Measurements from ENCODE around the gene CYB5D1. TPM values are rescaled to one million over a fixed set of nuclear protein-coding genes. Genes with fewer than 3 reads are reported as not detected.

The CYB5D1 gene
- total RNA-seq, 1 experiment from 2014 or later: 18.0 TPM

DNA sequence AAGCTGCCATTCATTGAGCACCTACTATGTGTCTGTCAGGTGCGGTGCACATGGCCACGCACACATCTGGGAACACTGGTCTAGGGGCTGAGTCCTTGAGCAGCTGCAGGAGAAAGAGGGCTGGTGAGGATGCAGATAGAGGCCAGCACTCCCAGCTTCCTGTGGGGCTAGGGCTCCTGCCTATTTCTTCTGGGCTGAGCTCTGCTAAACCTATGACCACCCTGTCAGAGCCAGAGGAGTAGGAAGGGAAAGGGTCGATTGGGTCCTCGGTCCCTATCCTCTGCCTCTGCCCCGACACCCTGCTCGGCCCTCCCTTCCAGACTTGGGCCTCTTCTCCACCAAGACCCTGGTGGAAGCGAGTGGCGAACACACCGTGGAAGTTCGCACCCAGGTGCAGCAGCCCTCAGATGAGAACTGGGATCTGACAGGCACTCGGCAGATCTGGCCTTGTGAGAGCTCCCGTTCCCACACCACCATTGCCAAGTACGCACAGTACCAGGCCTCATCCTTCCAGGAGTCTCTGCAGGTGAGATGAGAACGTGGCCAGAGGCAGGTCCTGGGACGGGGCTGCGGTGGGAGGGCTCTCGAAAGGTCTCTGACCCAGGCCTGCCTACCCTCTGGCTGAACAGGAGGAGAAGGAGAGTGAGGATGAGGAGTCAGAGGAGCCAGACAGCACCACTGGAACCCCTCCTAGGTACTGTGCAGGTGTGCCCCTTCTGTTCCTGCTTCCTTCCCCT, 6.9 kb upstream of the CYB5D1 start:
- DNase-seq: no peak
- H4K20me1 ChIP-seq (ENCODE audit: control insufficient read depth, insufficient read depth, insufficient read length): no peaks in the 10 kb centered on the region
- H3K79me2 ChIP-seq (ENCODE audit: insufficient read depth, low read length): no peaks in the 10 kb centered on the region
- H3K4me1 Mint-ChIP-seq: peaks cover 16 to 31% of the 10 kb centered on the region in 2 experiments
- no peak overlapping the region for H4K8ac ChIP-seq (replicated peaks; ENCODE audit: insufficient read length, low read depth, low read length)
- no peak overlapping the region for H2BK15ac ChIP-seq (ENCODE audit: low read depth, low read length)
- H3K27ac ChIP-seq (ENCODE audit: insufficient read length, low read depth, low read length): no peak overlapping the region
- no CpG with 5 or more reads among the region's 17 CpGs for WGBS (ENCODE audit: extremely low coverage, insufficient read length, low lambda C conversion rate)
- no peak overlapping the region for H3K23ac ChIP-seq (ENCODE audit: insufficient read length, low read depth, low read length)
- peak overlapping the region in 1 of 3 experiments; percentile 68; a peak in 3 of 7 replicates for H3K27ac Mint-ChIP-seq
- no peak overlapping the region for H2AK5ac ChIP-seq (ENCODE audit: insufficient read length, low read length)
- peaks cover 27% of the 10 kb centered on the region; the same call in 1 of the 2 replicates for H3K27me3 ChIP-seq (ENCODE audit: insufficient read depth, low read length)
- no peak overlapping the region for H4K5ac ChIP-seq (ENCODE audit: insufficient read length, low read depth, low read length)
- TF ChIP-seq, protein P1, sequence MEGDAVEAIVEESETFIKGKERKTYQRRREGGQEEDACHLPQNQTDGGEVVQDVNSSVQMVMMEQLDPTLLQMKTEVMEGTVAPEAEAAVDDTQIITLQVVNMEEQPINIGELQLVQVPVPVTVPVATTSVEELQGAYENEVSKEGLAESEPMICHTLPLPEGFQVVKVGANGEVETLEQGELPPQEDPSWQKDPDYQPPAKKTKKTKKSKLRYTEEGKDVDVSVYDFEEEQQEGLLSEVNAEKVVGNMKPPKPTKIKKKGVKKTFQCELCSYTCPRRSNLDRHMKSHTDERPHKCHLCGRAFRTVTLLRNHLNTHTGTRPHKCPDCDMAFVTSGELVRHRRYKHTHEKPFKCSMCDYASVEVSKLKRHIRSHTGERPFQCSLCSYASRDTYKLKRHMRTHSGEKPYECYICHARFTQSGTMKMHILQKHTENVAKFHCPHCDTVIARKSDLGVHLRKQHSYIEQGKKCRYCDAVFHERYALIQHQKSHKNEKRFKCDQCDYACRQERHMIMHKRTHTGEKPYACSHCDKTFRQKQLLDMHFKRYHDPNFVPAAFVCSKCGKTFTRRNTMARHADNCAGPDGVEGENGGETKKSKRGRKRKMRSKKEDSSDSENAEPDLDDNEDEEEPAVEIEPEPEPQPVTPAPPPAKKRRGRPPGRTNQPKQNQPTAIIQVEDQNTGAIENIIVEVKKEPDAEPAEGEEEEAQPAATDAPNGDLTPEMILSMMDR (conservative IDR thresholded peaks at IDR 0.05): no peak
- no peak overlapping the region for H2BK12ac ChIP-seq (ENCODE audit: insufficient read length, low read depth, low read length)
- peaks cover 2 to 47% (median 40%) of the 10 kb centered on the region in 3 experiments; a peak in 6 of 7 replicates for H3K36me3 Mint-ChIP-seq (ENCODE audit: insufficient read depth in 1 of 3, low read depth in 3 of 3)
- H3K14ac ChIP-seq (ENCODE audit: insufficient read depth, low read length): no peak overlapping the region
- H3K4me3 Mint-ChIP-seq: peak overlapping the region; percentile 72 to 84
- H3K18ac ChIP-seq (ENCODE audit: insufficient read length, low read depth, low read length): no peak overlapping the region
- no peak overlapping the region for H2AFZ ChIP-seq (ENCODE audit: low read length)
- H3K27me3 Mint-ChIP-seq (ENCODE audit: low read depth): peaks cover 18% of the 10 kb centered on the region
- no peak overlapping the region for H3T11ph ChIP-seq (ENCODE audit: low read length)
- no peak overlapping the region for H2BK20ac ChIP-seq (ENCODE audit: low read depth, low read length, poor library complexity, severe bottlenecking)
- H3K9me3 ChIP-seq (ENCODE audit: control insufficient read depth, low read depth, low read length): no peaks in the 10 kb centered on the region
- H3K9ac ChIP-seq (ENCODE audit: extremely low read depth, insufficient read length, low read length): no peak overlapping the region
- no peak overlapping the region for H4K91ac ChIP-seq (ENCODE audit: insufficient read length, low read depth, low read length)
- H3K9me3 Mint-ChIP-seq: 0 out of 5 replicates have a peak, but pooled peaks cover 0 to 2% of the 10 kb centered on the region in 2 experiments
- H2BK120ac ChIP-seq (ENCODE audit: low read depth, low read length, poor library complexity, severe bottlenecking): no peak overlapping the region
- no peaks in the 10 kb centered on the region; the same call in 1 of the 2 replicates for H3K4me1 ChIP-seq (ENCODE audit: insufficient read depth, low read length)
- H2BK5ac ChIP-seq (ENCODE audit: insufficient read length, low read length): no peak overlapping the region
- peak overlapping the region; percentile 74 for H3K4me2 ChIP-seq (ENCODE audit: insufficient read depth, insufficient read length, low read length)
- no peaks in the 10 kb centered on the region for H3K79me1 ChIP-seq (ENCODE audit: insufficient read depth, low read depth, low read length, poor library complexity, severe bottlenecking)
- H3K56ac ChIP-seq (ENCODE audit: insufficient read length, low read depth, low read length): no peak overlapping the region
- peaks cover 18% of the 10 kb centered on the region for H3K23me2 ChIP-seq (ENCODE audit: insufficient read length, low read depth, low read length, poor library complexity, severe bottlenecking)
- no peak overlapping the region for H3K4ac ChIP-seq (ENCODE audit: low read depth, low read length)
